GDM1 (cell line): ENCODE results near the gene YIPF1.

Experiments
- DNase-seq: peaks from one replicate; lab custom pipeline; 2025; lab: John Stamatoyannopoulos, UW

YIPF1 gene

DNA sequence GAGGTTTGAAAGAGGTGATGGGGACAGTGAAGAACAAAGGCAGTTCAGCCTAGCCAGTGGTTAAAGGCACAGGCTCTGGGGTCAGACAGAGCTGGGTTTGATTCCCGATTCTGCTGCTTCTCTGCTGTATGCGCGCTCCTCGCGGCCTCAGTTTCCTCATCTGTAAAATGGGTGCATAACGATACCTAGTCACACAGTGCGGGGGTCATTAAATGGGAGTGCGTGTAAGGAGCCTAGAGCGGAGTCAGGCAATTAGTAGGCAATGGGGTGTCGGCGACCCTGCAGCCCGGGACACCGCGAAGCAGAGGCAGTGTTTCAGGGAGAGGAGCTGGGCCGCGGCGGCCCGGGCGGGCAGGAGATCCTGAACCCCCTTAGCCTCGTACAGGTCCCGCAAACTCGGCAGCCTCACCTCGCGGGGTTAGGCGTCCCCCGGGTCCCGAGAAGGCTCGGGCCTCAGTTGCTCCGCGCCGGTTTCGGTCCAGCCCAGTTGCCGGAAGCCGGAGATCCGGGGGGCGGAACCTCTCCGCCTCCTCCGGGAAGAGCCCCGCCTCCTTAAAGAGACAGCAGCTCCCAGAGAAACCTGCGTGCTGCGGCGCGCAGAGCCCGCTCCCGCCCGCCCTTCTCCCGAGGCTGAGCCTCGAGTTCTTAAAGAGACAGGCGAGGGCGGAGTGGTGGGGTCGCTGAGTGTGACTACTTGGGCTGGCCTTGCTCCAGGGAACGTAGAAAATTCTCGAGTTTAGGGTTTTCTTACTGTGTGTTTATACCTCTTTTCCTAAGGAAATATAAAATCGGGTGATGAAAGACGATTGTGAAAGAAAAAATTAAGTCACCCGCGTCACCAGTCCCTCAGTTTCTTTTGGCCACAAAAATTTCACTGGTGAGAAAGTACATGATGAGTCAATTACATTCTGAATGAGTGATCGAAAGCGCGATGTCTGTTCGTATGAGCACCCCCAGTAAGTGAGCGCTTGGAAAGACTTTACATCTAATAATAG is at the start of gene YIPF1:
Gene YIPF1, minus strand, starts transcription at position 494 of the 995 bp plus-strand sequence. CDS start 860 bp downstream, outside the sequence.
- peak; percentile 71 for DNase-seq

DNA sequence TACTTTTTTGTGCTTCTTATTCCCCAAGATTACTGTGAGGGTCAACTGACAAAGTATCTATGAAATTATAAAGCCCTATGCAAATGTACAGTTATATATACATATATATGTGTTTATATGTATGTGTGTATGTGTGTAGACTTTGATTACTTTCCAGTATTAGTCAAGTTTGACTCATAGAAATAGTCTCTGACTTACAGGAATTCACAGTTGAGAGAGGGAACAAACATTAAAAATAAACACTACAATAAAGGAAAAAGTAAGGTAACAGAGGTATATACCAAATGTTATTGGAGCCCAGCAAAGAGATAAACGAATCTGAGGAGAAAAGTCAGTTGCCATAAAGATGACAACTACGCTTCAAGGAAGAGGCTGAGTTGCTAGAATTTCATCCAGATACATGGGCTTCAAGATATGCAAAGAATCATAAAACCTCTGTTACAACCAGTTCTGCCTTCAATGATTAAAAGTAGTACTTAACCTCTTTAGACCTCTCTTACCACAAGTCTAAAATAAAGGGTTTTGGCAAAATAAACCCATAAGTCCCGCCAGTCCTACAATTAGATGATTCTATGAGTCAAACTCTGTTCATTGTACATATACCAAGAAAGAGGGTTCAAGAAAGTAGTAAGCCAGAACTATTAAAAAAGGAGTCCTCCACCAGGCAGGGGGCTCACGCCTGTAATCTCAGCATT is 48.7 kb upstream of the YIPF1 start:
- no peak for DNase-seq

DNA sequence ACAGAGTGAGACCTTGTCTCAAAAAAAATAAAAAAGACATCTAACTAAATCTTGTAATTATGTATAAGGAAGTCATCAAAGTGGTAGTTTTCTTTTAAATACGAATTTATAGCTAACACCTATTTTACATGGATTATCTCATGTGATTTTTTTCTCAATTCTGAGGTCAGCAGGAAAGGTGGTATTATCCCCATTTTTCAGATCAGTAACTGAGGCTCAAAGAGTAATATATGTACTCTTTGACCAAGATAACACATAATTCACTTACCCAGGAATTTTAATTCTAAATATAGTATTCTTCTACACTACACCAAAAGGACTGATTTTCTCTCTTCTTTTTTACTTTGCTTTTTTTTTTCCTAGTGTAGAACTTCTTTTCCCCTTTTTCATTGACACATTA is 46.8 kb upstream of the YIPF1 start:
- DNase-seq = no peak

DNA sequence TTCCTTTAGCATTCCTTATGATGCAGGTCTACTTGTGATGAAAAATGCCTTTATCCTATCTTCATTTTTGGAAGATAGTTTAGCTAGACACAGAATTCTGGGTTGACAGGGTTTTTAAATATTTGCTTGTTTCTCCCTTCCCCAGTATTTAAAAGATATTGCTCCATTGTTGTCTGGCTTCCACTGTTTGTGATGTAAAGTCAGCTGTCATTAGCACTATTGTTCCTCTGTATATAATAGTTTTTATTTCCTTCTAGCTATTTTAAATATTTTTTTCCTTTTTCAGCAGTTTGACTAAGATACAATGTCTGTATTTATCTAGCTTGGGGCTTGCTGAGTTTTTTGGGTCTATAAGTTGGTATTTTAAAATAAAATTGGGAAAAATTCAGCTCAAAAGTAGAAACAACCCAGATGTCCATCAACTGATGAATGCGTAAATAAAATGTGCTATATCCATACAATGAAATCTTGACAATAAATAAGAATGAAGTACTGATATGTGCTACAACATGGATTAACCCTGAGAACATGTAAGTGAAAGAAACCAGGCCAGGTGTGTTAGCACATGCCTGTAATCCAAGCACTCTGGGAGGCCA is 44.7 kb upstream of the YIPF1 start:
- no peak for DNase-seq

DNA sequence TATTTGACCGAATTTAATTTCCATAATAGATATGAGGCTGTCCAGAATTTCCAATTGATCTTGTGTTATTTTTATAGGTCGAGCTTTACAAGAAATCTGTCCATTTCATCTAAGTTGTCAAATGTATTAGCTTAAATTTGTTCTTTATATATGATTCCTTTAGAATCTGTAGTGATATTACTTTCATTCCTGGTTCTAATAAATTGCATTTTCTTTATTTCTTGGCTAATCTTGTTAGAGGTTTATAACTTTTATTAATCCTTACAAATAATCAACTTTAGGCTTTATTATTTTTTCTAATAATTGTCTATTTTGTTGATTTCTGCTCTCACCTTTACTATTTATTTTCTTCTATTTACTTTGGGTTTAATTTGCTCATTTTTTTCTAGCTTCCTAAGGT is 41.9 kb upstream of the YIPF1 start:
- DNase-seq = no peak

DNA sequence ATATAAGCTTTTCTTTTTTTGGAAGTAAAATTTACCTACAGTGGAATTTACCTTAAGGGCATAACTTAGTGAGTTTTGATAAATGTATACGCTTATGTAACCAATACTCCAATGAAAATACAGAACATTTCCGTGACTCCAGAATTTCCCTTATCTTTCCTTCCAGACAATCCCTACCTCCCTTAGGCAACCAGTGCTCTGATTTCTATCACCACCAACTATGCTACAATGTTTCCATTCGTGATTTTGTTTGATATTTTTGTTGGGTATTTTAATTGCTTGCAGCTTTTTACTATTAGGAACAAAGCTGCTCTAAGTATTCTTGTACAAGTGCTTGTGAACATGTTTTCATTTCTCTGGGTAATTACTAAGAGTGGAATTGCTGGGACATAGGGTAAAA is 41.3 kb upstream of the YIPF1 start:
- DNase-seq = no peak

DNA sequence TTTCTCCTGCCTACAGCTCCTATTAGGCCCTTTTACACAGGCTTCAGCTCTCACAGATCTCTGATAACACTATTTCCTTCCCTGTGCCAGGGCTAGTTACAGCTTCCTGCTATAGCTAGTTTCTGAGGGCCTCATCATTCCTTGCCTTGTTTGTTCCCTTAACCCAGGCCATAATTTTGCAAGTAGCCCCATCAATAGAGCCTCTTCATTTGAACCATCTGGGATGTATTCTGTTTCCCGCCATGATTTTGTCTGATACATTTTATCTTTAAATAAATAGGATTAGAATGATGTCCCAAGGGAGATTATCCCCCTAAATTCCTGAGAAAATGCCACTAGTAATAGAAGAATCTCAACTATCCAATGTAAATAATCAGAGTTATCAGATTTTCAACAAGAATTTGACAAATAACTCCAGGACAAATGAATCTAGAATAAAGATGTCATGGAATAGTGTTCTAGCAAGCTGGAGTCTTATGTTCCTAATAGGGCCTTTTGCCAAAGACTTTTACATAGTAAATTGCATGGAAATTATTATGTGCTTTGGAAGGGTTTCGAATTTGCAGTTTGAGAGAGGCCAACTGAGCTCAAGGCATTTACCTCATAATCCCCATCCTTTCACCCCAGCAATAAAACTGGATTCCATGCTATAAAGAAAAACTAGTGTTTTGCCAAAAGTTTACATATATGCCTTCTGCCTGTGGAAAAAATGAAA is 39.8 kb upstream of the YIPF1 start:
- DNase-seq = no peak

DNA sequence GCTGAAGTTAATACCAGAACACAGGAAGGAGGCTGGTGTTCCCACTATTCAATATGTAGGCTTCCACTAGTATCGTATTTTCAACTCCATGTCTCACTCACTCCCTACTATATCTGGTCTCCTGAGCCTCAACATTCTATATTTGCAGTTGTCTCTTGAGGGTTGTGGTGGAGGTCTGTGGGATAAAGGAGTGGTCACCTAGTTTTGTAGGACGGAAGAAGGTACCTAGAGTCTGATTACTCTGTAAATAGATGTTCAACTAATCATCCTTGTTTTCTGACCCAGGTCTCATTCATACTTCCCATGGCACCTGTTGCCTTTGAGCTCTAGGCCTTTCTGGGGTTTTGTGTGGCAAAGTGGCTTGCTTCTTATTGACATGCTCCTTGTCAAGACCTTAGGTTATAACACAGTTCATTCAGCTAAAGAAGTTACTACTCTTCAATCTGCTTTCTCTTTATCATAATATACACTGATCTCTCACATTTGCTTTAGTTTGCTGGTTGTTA is 37.8 kb upstream of the YIPF1 start:
- DNase-seq = no peak

DNA sequence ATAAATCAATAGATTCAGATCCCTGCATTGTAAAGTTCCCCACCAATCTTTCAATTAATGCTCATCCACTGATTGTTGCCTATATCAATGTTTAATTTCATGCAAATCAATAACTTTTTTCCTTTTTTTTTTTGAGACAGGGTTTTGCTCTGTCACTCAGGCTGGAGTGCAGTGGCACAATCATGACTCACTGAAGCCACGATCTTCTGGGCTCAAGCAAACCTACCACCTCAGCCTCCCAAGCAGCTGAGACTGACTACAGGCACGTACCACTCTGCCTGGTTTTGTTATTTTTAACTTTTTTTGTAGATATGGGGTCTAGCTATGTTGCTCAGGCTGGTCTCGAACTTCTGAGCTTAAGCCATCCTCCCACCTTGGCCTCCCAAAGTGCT is 30.1 kb upstream of the YIPF1 start:
- DNase-seq = no peak

DNA sequence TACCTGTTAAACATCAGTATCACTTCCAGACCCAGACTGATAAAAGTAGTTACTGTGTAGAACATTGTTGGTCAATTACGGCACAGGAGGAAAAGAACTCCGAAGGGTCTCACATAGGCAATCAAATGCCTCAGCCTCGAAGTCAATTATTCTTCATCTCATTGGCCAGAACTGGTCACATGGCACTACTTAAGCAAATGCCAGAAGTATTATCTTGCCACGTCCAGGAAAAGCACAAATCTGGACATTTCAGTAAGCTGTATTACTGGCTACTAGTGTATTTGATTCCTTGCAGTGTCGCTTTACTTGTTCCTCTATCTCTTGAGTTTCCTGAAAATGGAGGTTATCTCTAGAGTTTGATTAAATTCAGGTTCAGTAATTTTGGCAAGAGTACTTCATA is 28.7 kb upstream of the YIPF1 start:
- DNase-seq = no peak

DNA sequence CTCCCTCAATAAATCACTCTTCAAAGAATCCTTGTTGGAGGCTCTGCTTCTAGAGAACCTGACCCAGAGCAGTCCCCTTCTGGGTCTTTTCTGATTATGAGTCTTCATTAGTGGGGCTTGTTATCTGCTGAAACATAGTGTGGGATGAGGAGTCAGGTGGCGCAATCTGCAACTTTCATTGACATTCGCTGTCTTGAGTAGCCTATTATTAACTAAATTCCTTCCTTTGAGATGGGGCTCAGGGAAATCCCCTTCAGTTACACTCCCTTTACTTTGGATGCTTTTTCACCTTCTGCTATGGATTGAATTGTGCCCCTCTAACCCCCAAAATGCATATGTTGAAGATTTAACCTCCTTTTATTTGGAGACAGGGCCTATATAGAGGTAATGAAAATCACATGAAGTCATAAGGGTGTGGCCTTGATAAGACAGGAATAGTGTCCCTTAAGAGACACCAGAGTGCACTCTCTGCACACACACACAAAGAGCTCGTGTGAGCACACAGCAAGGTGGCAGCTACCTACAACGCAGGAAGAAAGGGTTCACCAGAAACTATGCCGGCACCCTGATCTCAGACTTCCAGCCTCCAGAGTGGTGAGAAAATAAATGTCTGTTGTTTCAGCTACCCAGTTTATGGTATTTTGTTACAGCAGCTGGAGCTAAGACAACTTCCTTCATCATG is 23.9 kb upstream of the YIPF1 start:
- DNase-seq = no peak

DNA sequence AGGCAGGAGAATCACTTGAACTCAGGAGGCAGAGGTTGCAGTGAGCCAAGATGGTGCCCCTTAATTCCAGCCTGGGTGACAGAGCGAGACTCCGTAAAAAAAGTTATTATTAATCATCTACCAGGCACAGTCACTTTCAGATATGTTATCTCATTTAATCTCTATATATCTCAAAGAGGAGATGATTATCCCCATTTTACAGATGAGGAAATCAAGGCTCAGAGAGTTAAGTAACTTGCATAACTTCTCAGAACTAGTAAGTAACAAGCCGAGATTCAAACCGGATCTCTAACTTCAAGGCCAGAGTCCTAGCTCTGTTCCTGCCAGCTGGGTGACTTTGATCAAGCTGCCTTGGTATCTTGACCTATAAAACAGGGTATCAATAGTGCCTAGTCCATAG is 21.8 kb upstream of the YIPF1 start:
- no peak for DNase-seq

DNA sequence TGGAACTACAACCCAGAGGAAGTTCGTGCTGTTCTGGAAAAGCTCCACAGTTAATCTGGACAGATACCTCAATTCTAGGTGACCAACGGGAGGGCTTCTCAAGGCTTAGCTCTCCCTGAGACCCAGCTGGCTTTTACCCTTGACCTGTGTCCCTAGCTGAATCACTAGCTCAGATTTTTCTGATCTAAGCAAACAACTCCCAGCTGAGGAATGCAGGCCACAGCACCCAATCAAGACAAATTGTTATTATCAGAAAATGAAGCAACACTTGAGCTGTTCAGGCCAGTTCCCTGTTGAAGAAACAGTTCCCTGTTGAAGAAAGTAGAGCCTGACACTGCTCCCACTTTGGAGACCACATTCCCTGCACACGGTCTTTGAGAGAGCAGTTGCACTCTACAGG is 20.3 kb upstream of the YIPF1 start:
- DNase-seq = no peak

DNA sequence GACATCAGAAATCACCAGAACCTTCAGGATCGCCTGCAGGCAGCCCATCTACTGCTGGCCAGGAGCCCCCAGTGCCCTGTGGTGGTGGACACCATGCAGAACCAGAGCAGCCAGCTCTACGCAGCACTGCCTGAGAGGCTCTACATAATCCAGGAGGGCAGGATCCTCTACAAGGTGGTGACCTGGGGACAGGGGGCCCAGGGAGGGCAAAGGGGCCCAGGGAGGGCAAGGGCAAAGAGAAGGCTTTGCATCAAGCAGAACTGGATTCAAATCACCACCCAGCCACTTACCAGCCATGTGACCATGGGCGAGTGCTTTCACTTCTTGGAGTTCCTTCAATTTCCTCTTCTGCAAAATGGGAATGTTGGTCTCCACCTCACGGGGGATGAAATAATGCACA is 16.5 kb upstream of the YIPF1 start:
- no peak for DNase-seq

DNA sequence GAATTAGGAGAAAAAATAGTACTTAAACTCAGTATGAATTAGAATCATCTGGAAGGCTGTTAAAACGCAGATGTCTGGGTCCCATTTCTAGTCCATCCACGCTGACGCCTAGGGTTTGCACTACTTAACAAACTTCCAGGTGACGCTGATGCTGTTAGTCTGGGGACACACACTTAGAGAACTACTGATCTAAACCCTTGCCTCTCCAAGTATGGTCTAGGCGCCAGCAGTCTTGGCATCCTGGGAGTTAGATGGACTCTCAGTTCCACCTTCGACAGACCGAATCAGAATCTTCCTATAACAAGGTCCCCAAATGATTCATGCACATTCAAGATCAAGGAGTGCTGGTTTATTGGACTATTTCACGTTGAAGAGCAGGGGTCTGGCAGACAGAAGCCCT is 15.9 kb upstream of the YIPF1 start:
- DNase-seq = no peak

DNA sequence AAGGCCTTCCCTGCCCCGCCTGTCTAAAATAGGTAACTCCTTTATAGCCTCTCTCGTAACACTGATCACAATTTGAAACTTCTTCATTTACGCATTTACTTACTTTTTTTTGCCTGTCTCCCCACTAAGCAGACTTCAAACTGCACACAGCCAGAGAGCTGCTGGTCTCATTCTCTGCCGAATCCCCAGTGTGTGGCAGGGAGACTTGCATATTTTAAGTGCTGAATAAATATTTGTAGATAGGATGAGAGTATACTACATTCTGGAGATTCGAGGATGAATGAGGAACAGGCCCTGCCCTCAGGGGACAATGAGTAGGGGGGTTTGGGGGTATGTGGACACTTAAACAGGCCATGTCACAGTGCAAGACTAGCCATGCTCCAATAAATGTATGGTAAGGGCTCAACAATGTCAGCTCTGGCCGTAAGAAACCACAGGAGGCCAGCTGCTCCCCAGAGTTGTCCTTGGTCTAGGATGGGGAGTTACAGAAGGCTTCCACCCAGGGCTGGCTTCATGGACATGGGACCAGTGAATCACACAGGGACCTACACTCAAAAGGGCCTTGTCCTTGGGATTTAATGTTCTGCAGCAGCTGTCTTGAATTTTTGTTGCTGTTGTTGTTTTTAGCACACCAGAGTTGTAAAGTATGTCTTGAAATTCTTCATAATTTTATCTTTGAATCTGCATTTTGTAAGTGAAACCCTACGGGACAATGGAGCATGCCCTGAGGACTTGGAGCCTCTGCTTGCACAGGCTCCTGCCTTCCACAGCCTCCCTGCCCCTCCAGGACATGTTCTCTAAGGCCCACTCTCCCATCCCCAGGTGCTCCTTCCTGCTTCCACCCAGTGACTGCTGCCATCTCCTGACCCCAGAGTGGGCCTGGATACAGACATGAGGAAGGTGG is 12.9 kb upstream of the YIPF1 start:
- DNase-seq = no peak

DNA sequence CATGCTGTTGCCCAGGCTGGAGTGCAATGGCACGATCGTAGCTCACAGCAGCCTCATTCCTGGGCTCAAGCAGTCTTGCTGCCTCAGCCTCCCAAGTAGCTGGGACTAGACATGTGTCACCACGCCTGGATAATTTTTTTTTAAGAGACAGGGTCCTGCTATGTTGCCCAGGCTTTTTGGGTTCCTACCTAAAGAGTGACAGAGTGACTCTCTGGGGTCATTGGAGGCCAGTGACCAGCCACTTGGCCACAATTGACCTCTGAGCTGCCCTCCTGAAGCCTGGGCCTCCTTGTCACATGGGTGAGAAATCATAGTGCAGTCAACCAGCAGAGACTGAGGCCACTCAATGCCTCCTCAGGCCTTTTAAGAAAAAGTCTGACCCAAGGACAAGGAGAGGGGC is 10.1 kb upstream of the YIPF1 start:
- no peak for DNase-seq

DNA sequence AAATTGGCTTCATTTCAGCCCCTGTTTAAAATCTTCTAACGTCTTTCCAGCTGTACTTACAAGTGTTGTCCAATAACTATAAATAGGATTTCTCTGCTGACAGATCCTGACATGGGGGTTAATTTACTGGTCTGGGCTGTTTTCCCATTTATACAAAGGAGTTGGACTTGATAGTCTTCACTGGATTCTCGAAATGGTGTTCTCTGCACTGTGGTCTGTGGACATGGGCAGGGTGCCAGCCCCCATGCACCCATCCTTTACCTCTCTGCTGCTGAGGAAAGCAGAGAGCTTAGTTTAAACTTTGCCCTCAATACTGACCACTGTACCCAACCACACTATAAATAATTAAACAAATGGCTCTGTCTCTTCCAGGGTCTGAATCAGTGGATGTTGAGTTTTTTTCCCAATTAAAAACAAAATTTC is 9.6 kb upstream of the YIPF1 start:
- DNase-seq = no peak

DNA sequence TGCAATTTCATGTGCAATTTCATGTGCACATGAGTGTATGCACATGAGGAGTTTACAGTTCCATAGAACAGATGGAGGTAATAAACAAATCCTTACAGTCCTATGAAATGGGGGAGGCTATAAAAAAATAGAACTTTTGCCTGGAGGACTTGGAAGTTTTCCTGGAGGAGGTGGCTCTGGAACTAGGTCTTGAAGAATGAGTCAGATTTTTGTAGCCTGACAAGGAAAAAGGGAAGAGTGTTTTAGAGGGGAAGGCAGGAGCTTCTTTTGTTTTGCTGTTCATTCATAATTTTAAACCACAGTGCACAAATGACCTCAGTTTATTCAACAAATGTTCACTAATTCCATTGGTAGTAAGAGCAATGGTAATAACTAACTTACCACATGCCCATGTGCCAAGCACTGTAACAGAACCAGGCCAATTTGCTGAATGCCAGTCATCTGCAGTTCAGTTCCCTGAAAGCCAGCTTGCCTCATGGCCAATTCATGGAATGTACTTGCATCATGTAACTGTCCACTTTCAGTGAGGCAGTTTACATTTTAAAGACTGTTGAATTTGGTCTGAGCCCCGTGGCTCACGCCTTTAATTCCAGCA is 7.1 kb upstream of the YIPF1 start:
- DNase-seq = no peak

DNA sequence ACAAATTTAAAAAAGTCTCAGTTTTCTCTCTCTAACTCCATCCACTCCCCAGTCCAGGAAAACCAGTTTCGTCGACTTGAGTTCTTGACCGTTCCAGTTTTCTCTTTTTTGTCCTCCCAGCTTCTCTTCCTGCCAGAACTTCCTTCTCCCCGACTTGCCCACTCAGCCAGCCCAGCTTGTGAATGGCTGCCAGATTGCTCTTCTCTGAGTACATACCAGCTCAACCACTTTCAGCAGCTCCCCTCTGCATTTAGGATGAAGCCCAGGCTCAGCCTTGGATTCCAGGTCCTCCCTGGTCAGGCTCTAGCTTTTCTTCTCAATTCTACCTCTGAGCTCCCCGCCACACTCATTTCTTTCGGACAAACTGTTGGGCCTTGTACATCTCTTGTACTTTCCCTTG is 5.8 kb upstream of the YIPF1 start:
- no peak for DNase-seq
